ENCODE measurements around the gene SNX17. TPM values are rescaled to one million over a fixed set of nuclear protein-coding genes. Genes with fewer than 3 reads are reported as not detected.

Gene SNX17
- total RNA-seq = 10 to 100 TPM; 50.1 to 58.9 (median 54.1) TPM
- long read RNA-seq, transcript SNX17-201 (15 exons, 2,044 nt) = major isoform, 30 of 35 reads
- long read RNA-seq, partial matches to known transcripts = 4 of 35 reads
- long read RNA-seq, other reads (novel, unspliced or antisense) = 1 of 35 reads

GRCh38 chr2:27370026-27370815 is at the start of gene SNX17, which contains the start of gene EIF2B4:
SNX17 (plus strand) TSS chr2:27370616; CDS start chr2:27370744, 128 bp downstream.
EIF2B4 (minus strand) TSS chr2:27370338; CDS start chr2:27370314, 24 bp downstream.
- Histone ChIP-seq H3K4me3 (peak within 1 kb of the TSS; percentile 61 to 100 (median 93)), H3K36me3 (peaks cover 0 to 67% (median 28%) of the 10 kb centered on the region in 4 donors), H3K27me3 (no peaks in the 10 kb centered on the region), H3K9me3 (no peaks in the 10 kb centered on the region), H3K27ac (peak within 1 kb of the TSS; percentile 81 to 85 (median 84)), H3K4me1 (peaks cover 0 to 24% (median 7%) of the 10 kb centered on the region in 4 donors)
- intact Hi-C loops (cut with DNase I) = loop anchor here in 1 of 2 donors (2.0 kb wide), 1 partner anchor 13 kb away; the partner anchor contains the start of gene GTF3C2
- ATAC-seq (peak; percentile 90 to 97 (median 94)), DNase-seq (peak; percentile 98 to 100 (median 99))
- WGBS (ENCODE audit: insufficient coverage, low coverage, low lambda C conversion rate, missing lambda C conversion rate) = 0% methylated on average over 9 of the region's 85 CpGs
- TF ChIP-seq CTCF (IDR thresholded peaks at IDR 0.05) (peak; percentile 67 to 87 (median 85)), POLR2A (IDR thresholded peaks at IDR 0.05) (peak; percentile 78)

GRCh38 chr2:27320958-27321543 is 49.4 kb upstream of the SNX17 start:
- Histone ChIP-seq H3K27me3 (no peaks in the 10 kb centered on the region), H3K27ac (peak overlapping the region; percentile 2 to 95 (median 56)), H3K9me3 (no peaks in the 10 kb centered on the region), H3K36me3 (peaks cover 0 to 3% (median 0%) of the 10 kb centered on the region in 4 donors), H3K4me3 (no peak overlapping the region), H3K4me1 (peaks cover 0 to 20% (median 9%) of the 10 kb centered on the region in 4 donors)
- intact Hi-C loops (cut with DNase I) = no loop called here
- TF ChIP-seq CTCF (IDR thresholded peaks at IDR 0.05) = peak; percentile 38 to 72 (median 47)
- peak; percentile 94 for TF ChIP-seq POLR2A (IDR thresholded peaks at IDR 0.05)
- 51% methylated on average over 2 of the region's 8 CpGs for WGBS (ENCODE audit: insufficient coverage, low coverage, low lambda C conversion rate, missing lambda C conversion rate)
- peak; percentile 78 to 88 (median 86) for DNase-seq
- peak; percentile 76 to 87 (median 84) for ATAC-seq

- Histone ChIP-seq H3K9me3 (no peaks in the 10 kb centered on the region), H3K4me1 (peaks cover 0 to 20% (median 9%) of the 10 kb centered on the region in 4 donors), H3K27me3 (no peaks in the 10 kb centered on the region), H3K36me3 (peaks cover 0 to 15% (median 3%) of the 10 kb centered on the region in 4 donors), H3K27ac (peak overlapping the region; percentile 85 to 95 (median 94)), H3K4me3 (peak overlapping the region; percentile 72 to 83 (median 74))
- 0% methylated on average over 5 of the region's 10 CpGs for WGBS (ENCODE audit: insufficient coverage, low coverage, low lambda C conversion rate, missing lambda C conversion rate)
- DNase-seq (peak in 2 of 3 donors; percentile 32 to 57), ATAC-seq (peak; percentile 1 to 23 (median 4))
- TF ChIP-seq POLR2A (IDR thresholded peaks at IDR 0.05) (no peak), CTCF (IDR thresholded peaks at IDR 0.05) (no peak)
- intact Hi-C loops (cut with DNase I) = no loop called here
Measured at GRCh38 chr2:27322301-27322765, 48.1 kb upstream of the SNX17 start.

- TF ChIP-seq CTCF (IDR thresholded peaks at IDR 0.05) (no peak), POLR2A (IDR thresholded peaks at IDR 0.05) (peak; percentile 97)
- DNase-seq = peak; percentile 93 to 95 (median 94)
- intact Hi-C loops (cut with DNase I) = no loop called here
- Histone ChIP-seq H3K4me1 (peaks cover 0 to 20% (median 9%) of the 10 kb centered on the region in 4 donors), H3K36me3 (peaks cover 0 to 21% (median 5%) of the 10 kb centered on the region in 4 donors), H3K27me3 (no peaks in the 10 kb centered on the region), H3K9me3 (no peaks in the 10 kb centered on the region), H3K4me3 (peak within 1 kb of the TSS; percentile 72 to 83 (median 74)), H3K27ac (peak within 1 kb of the TSS; percentile 85 to 95 (median 94))
- peak; percentile 86 to 96 (median 92) for ATAC-seq
- 0% methylated on average over 18 of the region's 39 CpGs for WGBS (ENCODE audit: insufficient coverage, low coverage, low lambda C conversion rate, missing lambda C conversion rate)
Measured at GRCh38 chr2:27322766-27323595, 47.4 kb upstream of the SNX17 start, which contains the start of gene MPV17. MPV17 (minus strand) TSS chr2:27323097; CDS start chr2:27322517, 580 bp downstream.
